ENCODE data around the gene ELMO1. TPM values are rescaled to one million over a fixed set of nuclear protein-coding genes. Genes with fewer than 3 reads are reported as not detected.

Gene ELMO1
- total RNA-seq, 2 donors from 2014 or later, result 10.9 to 56.0 TPM

DNA sequence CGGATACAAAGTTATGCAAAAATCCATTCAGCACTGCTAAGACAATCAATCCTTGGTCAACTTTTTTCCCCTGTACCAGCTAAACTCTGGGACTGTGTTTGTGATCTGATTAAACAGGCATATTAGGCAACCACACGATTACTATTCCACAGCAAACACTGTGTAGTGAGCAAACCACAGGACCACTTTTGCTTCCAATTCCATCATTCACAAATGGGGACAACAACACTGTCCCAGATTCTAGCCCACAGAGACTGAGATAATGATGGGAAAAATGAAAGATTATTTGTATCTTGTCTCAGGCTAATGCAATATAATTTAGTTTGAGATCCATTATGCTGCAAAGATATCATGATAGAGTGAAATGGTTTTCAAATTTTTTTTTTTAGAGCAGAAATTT is 560.7 kb downstream of the ELMO1 start:
- TF ChIP-seq, protein P1, sequence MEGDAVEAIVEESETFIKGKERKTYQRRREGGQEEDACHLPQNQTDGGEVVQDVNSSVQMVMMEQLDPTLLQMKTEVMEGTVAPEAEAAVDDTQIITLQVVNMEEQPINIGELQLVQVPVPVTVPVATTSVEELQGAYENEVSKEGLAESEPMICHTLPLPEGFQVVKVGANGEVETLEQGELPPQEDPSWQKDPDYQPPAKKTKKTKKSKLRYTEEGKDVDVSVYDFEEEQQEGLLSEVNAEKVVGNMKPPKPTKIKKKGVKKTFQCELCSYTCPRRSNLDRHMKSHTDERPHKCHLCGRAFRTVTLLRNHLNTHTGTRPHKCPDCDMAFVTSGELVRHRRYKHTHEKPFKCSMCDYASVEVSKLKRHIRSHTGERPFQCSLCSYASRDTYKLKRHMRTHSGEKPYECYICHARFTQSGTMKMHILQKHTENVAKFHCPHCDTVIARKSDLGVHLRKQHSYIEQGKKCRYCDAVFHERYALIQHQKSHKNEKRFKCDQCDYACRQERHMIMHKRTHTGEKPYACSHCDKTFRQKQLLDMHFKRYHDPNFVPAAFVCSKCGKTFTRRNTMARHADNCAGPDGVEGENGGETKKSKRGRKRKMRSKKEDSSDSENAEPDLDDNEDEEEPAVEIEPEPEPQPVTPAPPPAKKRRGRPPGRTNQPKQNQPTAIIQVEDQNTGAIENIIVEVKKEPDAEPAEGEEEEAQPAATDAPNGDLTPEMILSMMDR (IDR thresholded peaks at IDR 0.05), result no peak
- no peak for TF ChIP-seq POLR2A (IDR thresholded peaks at IDR 0.05)
- no peak for ATAC-seq
- no peak overlapping the region for H3K4me3 ChIP-seq
- intact Hi-C loops (cut with DNase I), result loop anchor here (10.0 kb wide), 1 partner anchor 63 kb away; no protein-coding TSS in a partner anchor
- H3K9me3 ChIP-seq, result no peaks in the 10 kb centered on the region
- WGBS, 2 donors, result 22 to 37% methylated on average over 2 of the region's 2 CpGs
- DNase-seq, result no peak
- H3K36me3 ChIP-seq (replicated peaks in 1 of 2; ENCODE audit: insufficient read depth in 1 of 2, low read depth in 2 of 2), result no peaks in the 10 kb centered on the region
- no peak overlapping the region for H3K27ac ChIP-seq
- no peaks in the 10 kb centered on the region for H3K27me3 ChIP-seq
- H3K4me1 ChIP-seq, result peaks cover 5% of the 10 kb centered on the region

DNA sequence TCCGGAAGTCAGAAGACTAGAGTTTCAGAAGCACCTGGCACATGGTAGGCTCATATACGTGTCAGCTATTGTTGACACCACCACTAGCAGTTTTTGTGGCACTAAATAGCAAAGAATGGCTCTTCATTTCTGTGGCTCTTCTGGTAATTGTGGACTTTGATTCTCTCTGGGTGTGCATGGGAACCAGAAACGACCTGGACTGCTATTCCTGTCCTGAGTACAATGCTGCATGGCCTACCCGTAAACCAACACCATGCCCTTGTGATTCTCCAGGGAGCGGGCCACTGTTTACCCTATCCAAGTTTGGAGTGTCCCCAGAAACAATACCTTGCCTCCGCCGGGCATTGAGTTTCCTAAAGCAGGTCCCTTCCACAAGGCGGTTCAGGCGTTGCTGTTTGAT is 561.4 kb downstream of the ELMO1 start:
- intact Hi-C loops (cut with DNase I), result loop anchor here (10.0 kb wide), 1 partner anchor 62 kb away; no protein-coding TSS in a partner anchor
- Histone ChIP-seq H3K4me1 (peaks cover 5% of the 10 kb centered on the region), H3K36me3 (replicated peaks in 1 of 2; ENCODE audit: insufficient read depth in 1 of 2, low read depth in 2 of 2) (no peaks in the 10 kb centered on the region), H3K27ac (no peak overlapping the region), H3K27me3 (no peaks in the 10 kb centered on the region), H3K4me3 (no peak overlapping the region), H3K9me3 (no peaks in the 10 kb centered on the region)
- ATAC-seq (no peak), DNase-seq (no peak)
- WGBS, 2 donors, result 85 to 86% methylated on average over 9 of the region's 9 CpGs
- TF ChIP-seq POLR2A (IDR thresholded peaks at IDR 0.05), result no peak
- TF ChIP-seq, protein P1 (IDR thresholded peaks at IDR 0.05), result no peak

DNA sequence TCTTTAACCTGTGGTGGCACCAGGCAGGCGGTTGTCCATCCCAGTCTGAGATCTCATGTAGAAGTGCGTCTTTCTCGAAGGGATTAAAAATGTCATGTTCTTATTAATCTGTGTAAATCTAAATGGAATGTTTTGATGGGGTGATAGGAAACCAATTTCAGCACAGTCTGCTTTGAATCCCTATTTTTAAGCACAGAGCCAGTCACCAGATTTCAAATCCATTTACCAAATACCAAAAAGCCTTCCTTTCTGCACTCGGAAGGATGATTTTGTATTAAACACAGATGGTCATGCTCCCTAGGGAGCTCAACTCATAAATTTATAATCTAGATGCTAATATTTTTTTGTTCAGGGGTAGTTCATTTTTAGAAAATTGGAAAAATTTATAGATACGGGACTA is 563.8 kb downstream of the ELMO1 start:
- no peaks in the 10 kb centered on the region for H3K36me3 ChIP-seq (replicated peaks in 1 of 2; ENCODE audit: insufficient read depth in 1 of 2, low read depth in 2 of 2)
- H3K4me3 ChIP-seq, result no peak overlapping the region
- WGBS, 2 donors, result 85 to 96% methylated on average over 5 of the region's 5 CpGs
- intact Hi-C loops (cut with DNase I), result loop anchor here (10.0 kb wide), 1 partner anchor 60 kb away; no protein-coding TSS in a partner anchor
- H3K9me3 ChIP-seq, result no peaks in the 10 kb centered on the region
- no peak for DNase-seq
- TF ChIP-seq, protein P1 (IDR thresholded peaks at IDR 0.05), result no peak
- no peak for TF ChIP-seq POLR2A (IDR thresholded peaks at IDR 0.05)
- peaks cover 5% of the 10 kb centered on the region for H3K4me1 ChIP-seq
- H3K27ac ChIP-seq, result no peak overlapping the region
- ATAC-seq, result no peak
- no peaks in the 10 kb centered on the region for H3K27me3 ChIP-seq

DNA sequence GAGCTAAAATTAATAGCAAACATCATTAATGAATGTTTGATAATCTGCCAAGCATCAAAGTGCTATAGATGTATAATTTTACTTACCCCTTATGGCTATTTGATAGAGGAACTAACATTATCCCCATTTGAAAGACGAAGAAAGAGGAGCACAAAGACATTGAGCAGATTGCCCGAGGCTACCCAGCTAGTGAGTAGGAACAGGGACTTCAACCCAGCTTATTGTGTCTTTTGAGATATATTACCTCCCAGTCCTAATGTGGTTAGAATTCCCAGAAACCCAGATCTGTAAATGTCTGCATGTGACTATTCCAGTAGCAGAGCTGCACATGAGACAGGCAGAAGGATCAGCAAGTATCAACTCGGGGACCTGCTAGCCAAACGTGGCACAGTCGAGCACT is 564.3 kb downstream of the ELMO1 start:
- no peaks in the 10 kb centered on the region for H3K9me3 ChIP-seq
- DNase-seq (no peak), ATAC-seq (no peak)
- 81 to 88% methylated on average over 5 of the region's 5 CpGs for WGBS, 2 donors
- H3K36me3 ChIP-seq (replicated peaks in 1 of 2; ENCODE audit: insufficient read depth in 1 of 2, low read depth in 2 of 2), result no peaks in the 10 kb centered on the region
- H3K27me3 ChIP-seq, result no peaks in the 10 kb centered on the region
- H3K27ac ChIP-seq, result no peak overlapping the region
- intact Hi-C loops (cut with DNase I), result loop anchor here (10.0 kb wide), 1 partner anchor 60 kb away; no protein-coding TSS in a partner anchor
- peaks cover 5% of the 10 kb centered on the region for H3K4me1 ChIP-seq
- TF ChIP-seq POLR2A (IDR thresholded peaks at IDR 0.05), result no peak
- TF ChIP-seq, protein P1 (IDR thresholded peaks at IDR 0.05), result no peak
- no peak overlapping the region for H3K4me3 ChIP-seq

DNA sequence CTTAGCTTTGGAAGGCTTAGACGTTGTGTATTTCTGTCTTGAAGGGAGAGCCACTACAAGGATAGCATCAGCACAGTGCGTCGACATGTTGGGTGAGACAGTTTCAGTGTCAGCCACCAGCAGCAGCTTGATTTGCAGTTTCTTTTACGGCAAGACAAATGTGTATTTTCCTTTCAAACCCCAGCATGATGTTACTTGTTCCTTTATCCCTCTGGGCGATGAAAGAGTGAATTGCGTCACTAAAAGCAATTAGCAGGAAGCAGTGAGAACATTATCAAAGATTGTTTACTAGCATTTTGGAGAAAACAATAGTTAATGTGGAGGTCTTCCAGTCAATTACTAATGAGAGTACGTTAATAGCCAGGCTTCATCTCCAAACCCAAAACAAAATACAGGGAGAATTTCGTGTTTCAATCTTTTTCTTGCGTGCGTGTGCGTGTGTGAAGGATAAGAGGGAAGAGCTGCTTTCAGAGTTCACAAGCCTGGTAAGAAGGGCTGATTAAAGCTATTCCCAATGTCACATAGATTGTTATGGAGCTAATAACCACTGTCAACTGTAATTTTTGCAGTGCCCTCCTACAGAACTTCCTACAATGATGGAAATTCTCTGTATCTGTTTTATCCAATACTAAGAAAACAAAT is 567.3 kb downstream of the ELMO1 start:
- Histone ChIP-seq H3K27me3 (no peaks in the 10 kb centered on the region), H3K36me3 (replicated peaks in 1 of 2; ENCODE audit: insufficient read depth in 1 of 2, low read depth in 2 of 2) (no peaks in the 10 kb centered on the region), H3K4me3 (no peak overlapping the region), H3K9me3 (no peaks in the 10 kb centered on the region), H3K27ac (no peak overlapping the region), H3K4me1 (peaks cover 14% of the 10 kb centered on the region)
- TF ChIP-seq POLR2A (IDR thresholded peaks at IDR 0.05), result no peak
- WGBS, 2 donors, result 93 to 95% methylated on average over 11 of the region's 11 CpGs
- DNase-seq (no peak), ATAC-seq (no peak)
- intact Hi-C loops (cut with DNase I), result loop anchor here (10.0 kb wide), 1 partner anchor 57 kb away; no protein-coding TSS in a partner anchor

Measured in body of pancreas (tissue), 4 donors.